HG03571 (cell line): ENCODE data around the gene TMED6.

Experiments used
- ATAC-seq: cut with Tn5 transposase; IDR thresholded peaks from one replicate; pipeline ENCODE4 v1.9.1; 2021; ENCODE audit not compliant: unreplicated experiment

The TMED6 gene

DNA sequence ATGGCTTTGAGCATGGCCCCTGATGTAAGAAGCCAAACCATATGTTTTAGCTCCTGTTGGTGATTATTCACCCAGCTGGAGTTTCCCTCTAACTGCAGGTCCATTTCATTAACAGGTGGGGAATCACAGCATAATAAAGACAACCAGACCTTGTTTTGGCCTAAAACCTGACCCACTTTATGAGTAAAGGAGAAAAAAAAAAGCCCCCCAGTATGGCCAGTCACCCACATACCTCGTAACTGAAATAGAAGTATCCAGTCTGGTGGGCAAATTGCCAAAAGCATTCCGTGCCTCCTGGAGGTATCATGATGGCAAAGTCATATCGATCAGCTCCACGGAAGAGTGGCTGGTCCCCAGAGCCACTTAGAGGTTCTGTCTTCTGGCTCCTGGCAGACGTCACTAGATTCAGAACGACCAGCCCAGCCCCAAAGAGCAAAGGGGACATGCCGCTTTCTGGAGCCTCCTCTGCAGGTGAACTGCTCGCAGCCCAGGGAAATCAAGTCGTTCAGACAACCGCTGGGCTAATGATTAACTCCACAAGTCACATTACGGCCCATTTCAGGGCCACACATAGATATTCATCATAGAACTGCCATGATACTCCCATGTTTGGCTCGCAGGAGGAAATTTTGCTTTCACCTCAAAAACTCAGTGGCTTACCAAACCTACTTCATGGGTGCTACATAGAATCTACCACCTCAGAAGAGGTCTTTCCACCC lies at the start of gene TMED6:
Gene TMED6 (minus strand): TSS at position 478 of the 719 bp plus-strand sequence. CDS start 33 bp downstream, at position 445.
- ATAC-seq = no peak

DNA sequence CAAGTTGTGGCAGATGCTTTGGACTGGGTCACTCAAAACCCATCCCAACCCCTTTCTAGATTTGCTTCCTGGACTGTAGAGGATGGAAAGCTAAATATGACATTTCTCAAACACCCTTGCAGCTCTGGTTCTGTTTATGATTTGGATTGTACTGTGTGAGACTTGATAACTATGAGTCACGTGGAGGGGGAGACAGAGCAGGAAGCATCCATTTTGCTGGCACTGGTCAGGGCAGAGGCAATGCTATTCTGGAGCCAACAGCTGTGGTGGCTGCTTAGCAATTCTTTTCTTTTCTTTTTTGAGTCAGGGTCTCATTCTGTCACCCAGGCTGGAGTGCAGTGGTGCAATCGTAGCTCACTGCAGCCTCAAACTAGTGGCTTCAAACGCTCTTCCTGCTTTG lies 47.8 kb upstream of the TMED6 start:
- no peak for ATAC-seq

DNA sequence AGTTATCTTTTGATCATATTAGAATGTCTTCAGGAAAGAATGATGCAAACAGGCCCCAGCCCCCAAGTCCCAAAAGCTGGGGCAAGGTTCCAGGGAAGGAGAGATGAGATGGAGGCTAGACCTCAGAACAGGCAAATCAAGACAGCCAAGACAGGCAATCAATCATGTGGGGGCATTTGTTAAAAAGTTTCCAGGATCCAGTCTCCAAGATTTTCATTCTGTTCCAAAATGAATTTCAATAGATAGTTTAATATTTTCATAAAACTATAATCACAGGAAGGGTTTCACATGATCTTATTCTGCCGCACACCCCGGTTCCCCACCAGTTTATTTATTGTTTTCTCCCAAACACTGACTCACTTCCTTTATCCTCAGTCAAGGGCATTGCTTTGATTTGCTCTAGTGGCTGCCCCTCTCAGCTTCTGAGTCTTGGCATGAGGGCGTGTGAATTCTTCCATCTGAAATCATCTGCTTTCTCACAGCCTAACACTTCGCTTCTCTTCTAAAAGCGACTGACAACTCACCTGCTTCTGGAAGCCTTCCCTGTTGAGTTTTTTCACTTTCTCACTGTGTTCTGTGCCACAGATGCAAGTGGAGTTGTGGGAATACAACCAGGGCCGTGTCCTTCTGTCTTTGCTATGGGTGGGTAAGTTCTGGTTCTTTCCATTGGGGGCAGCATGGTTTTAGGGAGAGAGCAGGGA lies 46.4 kb upstream of the TMED6 start:
- no peak for ATAC-seq

DNA sequence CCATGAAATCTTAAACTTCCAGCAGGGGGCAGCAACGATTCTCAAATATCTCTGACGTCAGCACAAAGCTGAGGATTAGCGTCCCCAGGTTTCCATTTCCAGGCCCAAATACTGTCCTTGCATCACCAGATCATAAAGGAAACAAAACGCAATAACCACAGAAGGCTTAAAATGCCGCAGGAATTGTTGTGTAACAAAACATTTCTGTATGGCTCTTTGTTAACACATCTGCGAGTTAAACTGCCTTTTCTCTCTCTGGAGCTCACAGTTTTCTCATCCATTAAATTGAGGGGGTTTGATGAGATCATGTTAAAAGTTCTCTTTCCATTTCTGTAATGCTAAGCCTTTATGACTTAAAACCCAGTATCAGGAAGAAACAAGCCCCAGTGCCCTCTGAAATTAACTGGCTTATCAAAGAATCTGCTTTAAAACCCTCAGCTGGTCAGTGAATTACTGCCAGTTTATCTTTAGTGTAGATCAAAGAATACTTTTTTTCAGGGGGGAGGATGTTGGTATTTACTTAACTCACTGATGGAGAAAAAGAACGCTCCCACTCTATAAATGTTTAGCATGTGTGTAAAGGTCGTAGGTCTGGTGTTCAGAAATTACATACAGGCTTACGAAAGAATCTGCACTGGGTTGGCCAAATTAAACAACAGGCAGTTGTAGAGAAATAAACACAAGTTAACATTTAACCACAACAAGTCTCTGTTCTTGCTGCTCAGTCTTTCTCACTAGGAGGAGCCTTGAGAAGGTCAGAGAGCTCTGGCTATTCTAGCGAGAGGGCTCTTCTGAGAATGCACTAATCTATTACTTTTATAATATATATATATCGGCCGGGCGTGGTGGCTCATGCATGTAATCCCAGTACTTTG lies 44.8 kb upstream of the TMED6 start:
- no peak for ATAC-seq

DNA sequence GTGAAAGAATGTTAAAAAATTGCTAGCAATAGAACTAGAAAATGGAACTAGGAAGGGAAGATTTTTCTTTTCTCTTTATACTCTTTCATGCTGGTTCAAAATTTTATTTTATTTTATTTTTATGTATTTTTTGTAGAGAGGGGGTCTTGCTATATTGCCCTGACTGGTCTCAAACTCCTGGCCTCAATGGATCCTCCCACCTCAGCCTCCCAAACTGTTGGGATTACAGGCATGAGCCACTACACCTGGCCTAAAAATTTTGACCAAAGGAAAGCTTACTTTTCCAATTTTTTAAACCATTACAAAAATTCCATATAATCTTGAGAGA lies 44.2 kb upstream of the TMED6 start:
- ATAC-seq = no peak

DNA sequence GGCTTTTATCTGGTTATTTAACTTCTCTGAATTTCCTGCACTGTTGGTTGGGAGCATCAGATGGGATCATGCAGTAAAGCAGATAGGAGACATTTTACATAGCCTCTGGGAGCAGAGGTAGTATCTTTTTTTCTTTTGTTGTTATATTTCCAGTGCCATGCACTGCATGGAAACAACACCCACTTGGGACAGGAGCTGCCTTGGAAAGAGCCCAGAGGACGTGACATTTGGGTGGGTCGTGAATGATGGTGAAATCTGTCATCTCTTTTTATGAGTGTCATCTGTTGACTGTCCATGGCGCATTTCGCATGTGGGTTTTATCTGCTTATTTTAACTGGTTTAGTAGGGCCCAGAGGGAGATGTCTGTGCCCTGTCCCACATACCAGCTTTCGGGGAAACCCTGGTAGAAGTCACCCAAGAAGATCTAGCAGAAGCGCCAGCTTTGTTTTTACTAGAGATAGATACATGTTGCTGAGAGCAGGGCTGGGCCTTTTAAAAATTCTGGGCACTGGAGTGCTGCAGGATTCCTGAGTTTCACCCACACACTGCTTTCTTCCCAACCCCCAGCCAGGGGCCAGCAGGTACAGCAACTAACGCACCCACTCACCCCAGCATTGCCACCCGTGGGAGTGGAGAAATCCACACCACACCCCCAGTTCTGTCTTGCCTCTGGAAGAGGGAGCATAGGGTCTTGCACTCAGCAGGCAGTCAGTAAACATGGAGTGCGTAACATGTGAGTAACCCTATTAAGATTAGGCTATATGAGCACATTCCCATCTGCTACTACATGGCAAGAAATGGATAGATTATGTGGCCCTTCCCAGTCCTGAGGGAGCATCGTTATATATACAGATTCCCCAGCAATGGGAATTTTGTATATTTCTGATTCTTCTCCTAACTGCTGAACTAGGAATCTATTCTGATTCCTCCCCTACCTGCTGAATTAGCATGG lies 42.6 kb upstream of the TMED6 start:
- ATAC-seq = no peak

DNA sequence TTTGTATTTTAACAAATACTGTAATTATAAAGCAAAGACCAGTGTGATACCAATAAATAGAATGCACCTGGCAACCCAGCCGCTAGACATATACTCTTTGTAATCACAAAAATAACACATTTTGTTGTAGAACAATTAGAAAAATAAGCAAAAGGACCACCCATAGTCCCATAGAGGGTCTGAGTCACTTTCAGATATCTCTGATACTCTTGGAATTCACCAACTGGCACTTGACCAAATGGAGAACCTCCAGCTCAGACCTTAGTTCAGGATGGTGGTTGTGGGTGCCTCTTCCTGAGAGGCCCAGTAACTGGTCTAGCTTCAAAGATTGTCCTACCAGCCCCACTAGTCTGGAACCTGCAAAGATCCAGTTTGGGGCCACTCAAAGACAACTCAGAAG lies 35.0 kb upstream of the TMED6 start:
- ATAC-seq = no peak

DNA sequence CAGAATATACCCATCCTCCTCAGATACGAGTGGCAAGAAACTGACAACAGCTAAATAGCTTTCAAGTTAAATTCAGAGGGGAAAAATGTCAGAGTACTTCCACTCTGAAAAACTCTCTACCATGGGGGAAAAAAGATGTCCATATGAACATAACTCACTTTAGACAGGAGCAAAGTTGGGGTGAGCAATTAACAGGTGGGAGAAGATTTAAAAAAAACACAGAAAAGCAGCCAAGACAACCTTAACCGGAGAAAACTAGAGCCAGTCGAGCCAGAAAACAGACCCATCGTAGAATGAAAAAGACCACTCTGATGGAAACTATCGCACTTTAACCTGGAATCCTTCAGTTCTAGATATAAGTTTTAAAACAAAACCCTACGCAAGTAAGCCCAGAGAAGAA lies 33.4 kb upstream of the TMED6 start:
- no peak for ATAC-seq

DNA sequence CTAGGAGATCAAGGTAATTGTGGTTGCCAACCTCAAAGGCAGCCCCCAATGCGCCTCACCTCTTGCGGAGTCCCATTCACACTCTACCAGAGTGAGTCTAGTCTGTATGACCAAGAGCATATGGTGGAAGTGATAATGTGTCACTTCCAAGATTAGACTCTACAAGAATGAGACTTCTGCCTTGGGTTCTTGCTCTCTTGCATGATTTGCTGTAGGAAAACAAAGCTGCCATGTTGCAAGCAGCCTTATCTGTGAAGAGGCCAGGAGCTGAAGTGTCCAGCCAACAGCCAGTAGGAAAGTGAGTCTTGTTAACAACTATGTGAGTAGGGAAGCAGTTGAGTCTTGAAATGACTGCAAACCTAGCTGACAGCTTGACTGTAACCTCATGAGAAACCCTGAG lies 30.8 kb upstream of the TMED6 start:
- ATAC-seq = no peak

DNA sequence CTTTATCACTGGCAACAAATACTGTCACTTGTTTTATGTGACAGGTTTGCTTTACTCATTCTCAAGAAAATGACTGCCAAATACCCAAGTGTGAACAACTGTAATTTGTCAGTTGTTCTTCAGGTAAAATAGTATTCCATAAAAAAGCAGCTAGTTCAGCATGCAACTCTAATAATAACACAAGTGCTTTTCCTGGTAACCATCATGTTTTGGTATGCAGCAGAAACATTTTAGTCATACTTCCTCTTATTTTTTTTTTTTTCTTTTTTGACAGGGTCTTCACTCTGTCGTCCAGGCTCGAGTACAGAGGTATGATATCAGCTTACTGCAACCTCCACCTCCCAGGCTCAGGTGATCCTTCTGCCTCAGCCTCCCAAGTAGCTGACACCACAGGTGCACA lies 29.6 kb upstream of the TMED6 start:
- no peak for ATAC-seq

DNA sequence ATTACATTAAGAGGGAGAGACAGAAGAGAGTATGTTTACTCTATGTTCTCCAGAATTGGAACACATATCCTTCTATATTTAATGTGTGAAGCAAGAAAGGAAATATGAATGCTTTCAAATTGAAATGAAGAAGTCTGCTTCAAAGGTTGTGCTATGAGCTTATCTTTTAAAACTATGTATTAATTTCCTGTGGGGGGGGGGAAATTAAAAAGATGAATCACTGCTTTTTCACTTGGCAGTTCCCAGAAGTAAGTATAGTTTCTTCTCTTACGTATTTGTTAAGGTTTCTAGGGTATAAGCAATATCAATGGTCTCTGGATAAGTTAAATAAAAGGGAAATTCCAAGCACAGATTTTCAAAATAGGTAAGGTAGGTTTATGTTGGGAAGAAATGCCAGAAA lies 27.2 kb upstream of the TMED6 start:
- no peak for ATAC-seq

DNA sequence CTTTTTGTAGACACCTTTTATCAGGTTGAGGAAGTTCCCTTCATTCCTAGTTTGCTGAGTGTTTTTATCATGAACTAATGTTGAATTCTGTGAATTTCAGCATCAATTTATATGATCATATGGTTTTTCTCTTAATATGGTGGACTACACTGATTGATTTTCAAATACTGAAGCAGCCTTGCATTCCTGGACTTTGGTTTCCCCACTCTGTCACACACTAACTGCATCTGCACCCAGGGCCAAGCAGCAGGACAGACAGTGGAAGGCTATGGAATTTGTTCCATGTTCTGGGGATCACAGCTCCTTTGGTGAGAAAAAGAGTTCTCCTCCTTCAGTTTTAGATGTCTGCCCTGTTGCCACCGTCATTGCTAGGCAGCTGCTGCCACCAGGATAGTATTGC lies 26.4 kb upstream of the TMED6 start:
- ATAC-seq = no peak

DNA sequence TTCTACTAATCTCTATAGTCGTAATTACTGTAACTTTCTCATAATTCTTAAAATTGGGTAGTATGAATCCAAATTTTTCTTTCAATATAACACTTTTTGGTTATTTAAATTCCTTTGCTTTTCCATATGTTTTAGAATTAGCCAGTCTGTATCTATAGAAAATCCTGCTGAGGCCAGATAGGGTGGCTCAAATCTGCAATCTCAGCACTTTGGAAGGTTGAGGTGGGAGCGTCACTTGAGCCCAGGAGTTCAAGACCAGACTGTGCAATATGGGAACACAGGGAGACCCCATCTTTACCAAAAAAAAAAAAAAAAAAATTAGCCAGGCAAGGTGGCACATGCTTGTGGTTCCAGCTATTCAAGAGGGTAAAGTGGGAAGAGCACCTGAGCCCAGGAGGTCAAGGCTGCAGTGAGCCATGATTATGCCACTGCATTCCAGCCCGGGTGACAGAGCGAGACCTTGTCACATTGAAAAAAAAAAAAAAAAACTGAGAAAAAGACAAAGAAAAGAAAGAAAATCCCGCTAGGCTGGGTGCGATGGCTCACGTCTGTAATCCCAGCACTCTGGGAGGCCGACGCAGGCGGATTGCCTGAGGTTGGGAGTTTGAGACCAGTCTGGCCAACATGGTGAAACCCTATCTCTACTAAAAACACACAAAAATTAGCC lies 24.9 kb upstream of the TMED6 start:
- ATAC-seq = no peak

DNA sequence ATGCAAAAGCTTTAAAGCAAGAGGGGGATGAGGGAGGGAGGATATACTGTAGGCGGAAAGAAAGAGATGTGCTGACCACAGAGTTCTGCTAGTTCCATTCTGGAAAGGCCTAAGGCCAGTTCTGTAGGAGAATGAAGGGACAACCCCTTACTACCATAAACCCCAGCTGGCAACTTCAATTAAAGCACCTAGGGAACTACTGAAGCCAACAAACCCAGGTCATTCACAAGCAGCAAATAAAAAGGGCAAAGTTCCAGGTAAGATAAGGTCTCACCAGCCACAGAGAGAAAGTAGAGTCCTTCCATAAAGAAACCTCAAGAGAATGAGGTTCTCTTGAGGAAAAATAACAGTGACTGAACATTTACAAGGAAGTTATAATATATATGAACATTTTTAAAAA lies 21.4 kb upstream of the TMED6 start:
- no peak for ATAC-seq

DNA sequence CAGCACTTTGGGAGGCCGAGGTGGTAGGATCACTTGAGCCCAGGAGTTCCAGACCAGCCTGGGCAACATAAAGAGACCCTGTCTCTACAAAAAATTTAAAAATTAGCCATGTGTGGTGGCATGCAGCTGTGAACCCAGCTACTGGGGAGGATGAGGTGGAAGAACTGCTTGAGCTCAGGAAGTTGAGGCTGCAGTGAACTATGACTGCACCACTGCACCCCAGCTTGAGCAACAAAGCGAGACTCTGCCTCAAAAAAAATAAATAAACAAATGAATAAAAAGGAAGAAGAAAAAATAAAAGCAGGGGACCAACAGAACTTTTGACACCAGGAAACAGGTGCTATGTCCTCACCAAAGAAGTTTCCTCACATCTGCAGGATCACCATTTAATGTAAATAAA lies 20.0 kb upstream of the TMED6 start:
- no peak for ATAC-seq

DNA sequence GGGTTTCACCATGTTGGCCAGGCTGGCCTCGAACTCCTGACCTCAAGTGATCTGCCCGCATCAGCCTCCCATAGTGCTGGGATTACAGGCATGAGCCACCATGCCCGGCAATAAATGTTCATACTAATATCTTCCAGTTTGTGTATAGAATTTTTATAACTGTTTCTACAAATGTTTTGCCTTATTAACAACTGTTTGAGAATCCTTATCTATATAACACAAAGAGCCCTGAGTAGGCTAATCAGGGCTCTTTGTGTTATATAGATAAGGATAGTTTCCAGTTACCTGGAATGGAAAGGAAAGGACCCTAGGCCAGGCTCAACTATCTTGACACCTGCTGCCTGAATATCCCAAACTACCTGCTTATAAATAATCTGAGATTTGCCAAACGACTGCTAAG lies 17.3 kb upstream of the TMED6 start:
- ATAC-seq = no peak

DNA sequence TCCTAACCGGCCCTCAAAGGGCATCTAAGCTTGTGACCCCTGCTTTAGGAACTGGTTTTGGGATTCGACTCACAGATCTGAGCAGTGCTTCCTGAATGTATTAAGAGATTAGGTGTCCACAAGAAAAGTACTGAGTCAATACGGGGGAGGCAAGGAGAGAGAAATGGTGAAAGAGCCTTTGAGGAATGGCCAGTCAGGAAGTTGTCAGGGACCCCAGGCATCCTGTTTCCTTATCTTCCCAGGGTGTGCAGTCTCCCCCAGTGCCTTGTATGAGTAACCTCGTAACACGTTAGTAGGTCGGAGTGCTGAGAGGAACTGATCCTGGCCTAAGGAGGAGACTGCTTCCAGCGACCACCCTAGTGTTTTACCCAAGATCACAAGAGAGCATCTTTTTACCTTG lies 16.4 kb upstream of the TMED6 start:
- no peak for ATAC-seq

DNA sequence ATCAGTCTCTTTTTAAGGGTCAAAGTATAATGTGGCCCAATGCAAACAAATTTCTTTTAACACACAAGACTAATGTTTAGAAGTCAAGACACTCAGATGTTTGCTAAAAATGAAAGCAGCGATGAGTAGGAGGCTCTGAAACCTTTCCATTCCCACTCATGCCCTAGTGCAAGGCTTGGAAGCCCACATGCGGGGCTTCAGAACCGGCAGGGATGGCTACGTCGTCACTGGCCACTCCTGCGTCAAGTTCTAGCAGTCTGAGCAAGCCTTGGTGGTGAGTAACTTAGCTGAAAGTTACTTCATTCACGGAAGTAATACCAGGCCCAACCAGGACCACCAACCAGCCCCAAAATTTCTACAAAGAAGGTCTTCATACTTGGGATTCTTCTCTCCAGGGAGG lies 14.8 kb upstream of the TMED6 start:
- no peak for ATAC-seq

DNA sequence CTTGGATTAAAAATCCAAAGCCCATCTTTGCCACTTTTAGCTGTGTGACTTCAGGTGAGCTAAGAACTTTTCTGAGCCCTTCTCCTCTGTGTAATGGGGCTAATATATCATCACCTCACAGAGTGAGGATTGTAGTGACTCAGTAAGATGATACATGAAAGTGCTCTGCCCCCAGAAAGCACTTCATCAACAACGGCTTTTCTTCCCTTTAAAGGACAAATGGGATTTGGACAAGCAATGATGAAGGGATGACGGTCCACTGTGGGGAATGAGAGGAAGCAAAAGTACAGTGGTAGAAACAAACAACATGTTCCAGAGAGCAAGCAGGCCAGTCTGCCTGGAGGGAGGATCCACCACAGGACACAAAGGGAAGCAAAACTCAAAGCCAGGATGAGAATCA lies 14.3 kb upstream of the TMED6 start:
- no peak for ATAC-seq

DNA sequence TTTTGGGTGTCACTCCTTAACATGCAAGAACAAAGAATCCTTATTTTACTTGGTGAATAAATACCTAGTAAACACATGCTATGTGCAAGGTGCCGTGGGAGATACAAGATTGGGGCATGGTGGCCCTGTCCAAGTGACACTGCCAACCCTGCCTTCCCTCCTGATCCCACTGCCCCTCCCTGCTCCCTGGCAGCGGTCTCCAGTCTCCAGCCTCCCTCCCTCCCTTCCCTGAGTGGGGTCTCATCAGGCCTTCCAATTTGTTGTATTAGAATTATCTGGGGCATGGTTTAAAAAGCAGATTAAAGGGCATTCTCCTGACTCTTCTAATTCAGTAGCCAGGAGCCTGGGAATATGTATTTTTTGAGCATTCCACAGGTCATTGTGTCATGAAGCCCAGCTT lies 12.5 kb upstream of the TMED6 start:
- ATAC-seq = no peak
